ENCODE measurements around the gene MGMT.

GRCh38 chr10:129689671-129690071, 222.6 kb downstream of the MGMT start:
- TF ChIP-seq CTCF (conservative IDR thresholded peaks at IDR 0.05 in 1 of 2, IDR thresholded peaks at IDR 0.05 in 1 of 2; ENCODE audit: low read depth in 1 of 2, low read length in 2 of 2), result no peak
- no peak for TF ChIP-seq EZH2 (IDR thresholded peaks at IDR 0.05; ENCODE audit: low read length, missing control alignments)

All from fibroblast of lung (primary cell).